HepG2 (cell line): ENCODE results near the gene PID1. TPM values are rescaled to one million over a fixed set of nuclear protein-coding genes. Genes with fewer than 3 reads are reported as not detected.
A peak's percentile ranks its signal among the peaks of the same experiment; 100 is the strongest.

Experiments
- ATAC-seq: fragments of 200-7000 bp; cut with Tn5 transposase; 3 replicates; pipeline ENCODE4 v1.9.1; 2020; ENCODE audit warnings: mild to moderate bottlenecking, moderate library complexity
- BruUV-seq: library from RNA; stranded (reverse); fragments of 400-500 nt; replicated peaks from 2 replicates; lab custom pipeline; 2021; lab: Mats Ljungman, UMichigan
- CTCF ChIA-PET: fragments of 300-600 bp; formaldehyde crosslinking; extraction: SDS; loops from one replicate; lab custom pipeline; 2021; ENCODE audit warnings: low total read pairs, inconsistent platforms, low intra/inter-chr PET ratio; lab: Yijun Ruan, JAX
- POLR2A ChIA-PET: fragments of 350-600 bp; sonication (Branson Sonifier 250); formaldehyde crosslinking; loops from one replicate; lab custom pipeline; 2020; ENCODE audit warnings: antibody characterized with exemption, inconsistent platforms; lab: Yijun Ruan, JAX
- DNase-seq: peaks from one replicate; pipeline ENCODE4 v3.0.0-alpha.2; 2015; ENCODE audit warnings: low spot score
- FAIRE-seq: peaks from 3 replicates; lab custom pipeline; 2011; peaks lifted over from hg19 to GRCh38; lab: Jason Lieb, UNC
- H2AFZ ChIP-seq: one replicate; pipeline ENCODE4 v1.6.1; 2011; ENCODE audit warnings: low read length, inconsistent platforms
- H3K27ac ChIP-seq: fragments of 300-600 bp; 3 replicates; pipeline ENCODE4 v1.8.0; 2011; ENCODE audit warnings: mixed run types, mild to moderate bottlenecking, mixed read lengths, low read length, inconsistent platforms; ENCODE audit not compliant: insufficient read depth; ENCODE audit errors: extremely low read length
- H3K27me3 ChIP-seq, 2 experiments: fragments of 200-600 bp in 1 of 2; 2 replicates in 1 of 2; 3 replicates in 1 of 2; pipeline versions ENCODE4 v1.6.0 to v1.8.0; 2011; ENCODE audit warnings: low read length in 2 of 2, mild to moderate bottlenecking in 2 of 2, moderate library complexity in 2 of 2, inconsistent platforms in 1 of 2; ENCODE audit not compliant: insufficient read depth in 2 of 2, control insufficient read depth in 1 of 2
- H3K36me3 ChIP-seq, 2 experiments: fragments of 200-600 bp in 1 of 2; replicated peaks in 1 of 2; 2 replicates in 1 of 2; 3 replicates in 1 of 2; pipeline versions ENCODE4 v1.5.1 to v1.8.0; 2011; ENCODE audit warnings: low read length in 2 of 2, inconsistent platforms in 1 of 2; ENCODE audit not compliant: insufficient read depth in 2 of 2, control insufficient read depth in 1 of 2
- H3K4me1 ChIP-seq: 2 replicates; pipeline ENCODE4 v1.5.1; 2012; ENCODE audit warnings: low read length, inconsistent platforms; ENCODE audit not compliant: insufficient read depth
- H3K4me2 ChIP-seq: 2 replicates; pipeline ENCODE4 v1.6.0; 2011; ENCODE audit warnings: low read depth, low read length, inconsistent platforms
- H3K4me3 ChIP-seq, 3 experiments: fragments of 200-600 bp in 1 of 3; sonication (generic), shearing (Covaris generic) in 1 of 3; replicated peaks in 1 of 3; 2 replicates each; pipeline ENCODE4 v1.5.1; 2011 to 2016; ENCODE audit warnings: low read length in 3 of 3, inconsistent platforms in 2 of 3, low read depth in 2 of 3, mild to moderate bottlenecking in 2 of 3, control low read depth in 1 of 3, mixed read lengths in 1 of 3; ENCODE audit not compliant: insufficient read depth in 1 of 3
- H3K79me2 ChIP-seq: one replicate; pipeline ENCODE4 v1.6.1; 2011; ENCODE audit warnings: low read length, inconsistent platforms; ENCODE audit not compliant: insufficient read depth
- H3K9ac ChIP-seq: 2 replicates; pipeline ENCODE4 v1.6.0; 2011; ENCODE audit warnings: mild to moderate bottlenecking, low read depth, low read length, inconsistent platforms; ENCODE audit not compliant: insufficient read depth
- H3K9me3 ChIP-seq: 2 replicates; pipeline ENCODE4 v1.5.1; 2012; ENCODE audit warnings: mild to moderate bottlenecking, low read length
- H4K20me1 ChIP-seq: 2 replicates; pipeline ENCODE4 v1.6.0; 2011; ENCODE audit warnings: inconsistent platforms, mild to moderate bottlenecking, low read length, moderate library complexity; ENCODE audit not compliant: insufficient read depth
- MIER2 ChIP-seq: IDR thresholded peaks from 2 replicates; pipeline ENCODE4 v1.6.1; 2016; ENCODE audit warnings: missing biosample characterization, missing genetic modification reagents
- REST ChIP-seq, 2 experiments: IDR thresholded peaks; 2 replicates each; pipeline ENCODE4 v1.6.1; 2011 to 2012; ENCODE audit warnings: low read length in 2 of 2, borderline replicate concordance in 1 of 2, low read depth in 1 of 2, mild to moderate bottlenecking in 1 of 2, moderate library complexity in 1 of 2
- ZBTB20 ChIP-seq: sonication (generic); formaldehyde crosslinking; IDR thresholded peaks from 2 replicates; pipeline ENCODE4 v1.8.1; 2023; ENCODE audit warnings: missing genetic modification reagents, low read depth, mild to moderate bottlenecking, borderline replicate concordance
- ZHX1 ChIP-seq: sonication (generic); formaldehyde crosslinking; IDR thresholded peaks from 2 replicates; pipeline ENCODE4 v1.8.1; 2022; ENCODE audit warnings: low read depth, mild to moderate bottlenecking, missing genetic modification reagents
- ZNF670 ChIP-seq: sonication (generic); formaldehyde crosslinking; IDR thresholded peaks from 2 replicates; pipeline ENCODE4 v1.8.0; 2022; ENCODE audit warnings: mild to moderate bottlenecking, missing genetic modification reagents, borderline replicate concordance
- ZNF781 ChIP-seq: sonication (generic); formaldehyde crosslinking; IDR thresholded peaks from 2 replicates; pipeline ENCODE4 v1.5.1; 2020; ENCODE audit warnings: borderline replicate concordance, mild to moderate bottlenecking, missing genetic modification reagents; ENCODE audit errors: not compliant biosample characterization
- WGBS: methylation state at CpG from one replicate; pipeline ENCODE4 v1.1.6; 2017; ENCODE audit warnings: low lambda C conversion rate; 5-methylcytosine and 5-hydroxymethylcytosine counted together
- in situ Hi-C: cut with HindIII; loops from 2 replicates; pipeline ENCODE4 v1.10.0; 2017; ENCODE audit warnings: low pct_unique_long_range_greater_than_20kb; ENCODE audit not compliant: extremely low pct_ligation_motif_present
- intact Hi-C: fragments of 100-400 bp; cut with micrococcal nuclease; formaldehyde crosslinking; loops from one replicate; pipeline ENCODE4 v1.10.0; 2022; ENCODE audit not compliant: unreplicated experiment
- polyA plus RNA-seq, 8 experiments: library from polyadenylated mRNA; depleted of rRNA in 3 of 8; stranded (reverse) in 7 of 8; unstranded in 1 of 8; fragments of >200 nt; fragmentation: Illumina TruSeq in 4 of 8; extraction: Trizol in 4 of 8; gene quantifications; 2 replicates each; pipeline versions ENCODE4 v1.2.1 to v1.2.3, GENCODE V29; 2011 to 2016; ENCODE audit warnings: low read depth in 4 of 8, missing spikeins in 1 of 8, mixed read lengths in 1 of 8; ENCODE audit not compliant: insufficient read depth in 1 of 8
- total RNA-seq, 5 experiments: library from RNA; depleted of rRNA; stranded (reverse); fragments of >200 nt; fragmentation: Illumina TruSeq; extraction: Trizol; gene quantifications; 2 replicates each; pipeline ENCODE4 v1.2.3, GENCODE V29; 2016; ENCODE audit warnings: low read depth in 1 of 5

Gene PID1
- total and polyA plus RNA-seq, 2 of the 13 experiments (the other 11 are each of a cell fraction or from before 2014, with no cell fraction given) = 0.15 to 0.18 TPM

DNA sequence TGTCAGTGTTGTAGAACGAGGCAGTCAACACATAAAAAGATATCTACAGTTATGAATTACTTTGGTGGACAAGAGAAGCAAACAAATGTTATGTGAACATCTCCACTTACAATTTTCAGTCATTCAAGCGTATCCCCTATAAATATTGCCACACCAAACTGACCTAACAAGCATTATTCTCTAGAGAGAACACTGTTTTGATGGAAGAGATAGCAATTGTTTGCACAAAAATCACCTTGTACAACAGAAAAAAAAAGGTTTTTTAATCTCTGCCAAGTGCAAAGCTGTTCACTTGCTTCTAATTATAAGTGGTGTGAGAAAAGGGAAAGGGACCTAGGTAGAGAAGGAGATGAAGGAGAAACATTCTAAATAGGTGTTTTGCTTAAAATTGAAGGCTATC, 33.8 kb downstream of the PID1 start (continued):
- TF ChIP-seq ZNF670 (CRISPR knock-in tag) = no peak

GRCh38 chr2:229235131-229235914, 35.8 kb downstream of the PID1 start:
- in situ Hi-C loops = no loop called here
- peak in 1 of 2 experiments; percentile 31; a peak in 1 of 4 replicates for TF ChIP-seq REST (IDR thresholded peaks at IDR 0.05; ENCODE audit: borderline replicate concordance in 1 of 2, low read depth in 1 of 2, low read length in 2 of 2)
- no peak for TF ChIP-seq ZBTB20 (CRISPR knock-in tag)
- no peak for TF ChIP-seq MIER2
- no peak for TF ChIP-seq ZNF781 (CRISPR knock-in tag)
- TF ChIP-seq ZHX1 (CRISPR knock-in tag) = no peak
- TF ChIP-seq, all 625 proteins: peak for 1
- H3K27me3 ChIP-seq = no peaks in the 10 kb centered on the region
- no peak overlapping the region for H3K27ac ChIP-seq
- ATAC-seq (no peak), DNase-seq (no peak), FAIRE-seq (no peak)
- H3K4me2 ChIP-seq = no peak overlapping the region
- H3K4me1 ChIP-seq = no peaks in the 10 kb centered on the region
- no peaks in the 10 kb centered on the region for H3K36me3 ChIP-seq
- intact Hi-C loops = no loop called here
- no peaks in the 10 kb centered on the region for H3K79me2 ChIP-seq
- H4K20me1 ChIP-seq = no peaks in the 10 kb centered on the region
- ChIA-PET POLR2A (no interaction called here), CTCF (no interaction called here)
- no peak overlapping the region for H2AFZ ChIP-seq
- 31% methylated on average over 9 of the region's 9 CpGs for WGBS
- peaks cover 96% of the 10 kb centered on the region for H3K9me3 ChIP-seq
- no peak overlapping the region for H3K9ac ChIP-seq
- no peak overlapping the region for H3K4me3 ChIP-seq
- BruUV-seq = no TSS peak
